IPS-NIHi7 (cell line): Measurements from ENCODE around the gene TMEM164.

ENCODE experiments used
- DNase-seq: peaks from one replicate; pipeline ENCODE4 v3.0.0; 2012; ENCODE audit warnings: mixed read lengths; ENCODE audit errors: extremely low spot score

The TMEM164 gene

GRCh38 chrX:110070970-110071369, 68.1 kb downstream of the TMEM164 start:
- no peak for DNase-seq

GRCh38 chrX:110081320-110081719, 78.4 kb downstream of the TMEM164 start:
- DNase-seq = no peak

GRCh38 chrX:110081740-110082139, 78.8 kb downstream of the TMEM164 start:
- no peak for DNase-seq

GRCh38 chrX:110082161-110082560, 79.2 kb downstream of the TMEM164 start:
- no peak for DNase-seq

- DNase-seq = no peak
These were observed 83.4 kb downstream of the TMEM164 start for GRCh38 chrX:110086162-110086915.

- no peak for DNase-seq
These were observed 84.1 kb downstream of the TMEM164 start for GRCh38 chrX:110086916-110087484.

GRCh38 chrX:110087485-110088356, 84.8 kb downstream of the TMEM164 start:
- no peak for DNase-seq

- DNase-seq = no peak
These were observed 86.9 kb downstream of the TMEM164 start for GRCh38 chrX:110089656-110090403.

GRCh38 chrX:110097920-110098319, 95.0 kb downstream of the TMEM164 start:
- no peak for DNase-seq

- DNase-seq = no peak
These were observed 100.4 kb downstream of the TMEM164 start for GRCh38 chrX:110103344-110103743.

- DNase-seq = no peak
These were observed 101.2 kb downstream of the TMEM164 start for GRCh38 chrX:110104078-110104477.

- no peak for DNase-seq
These were observed 105.5 kb downstream of the TMEM164 start for GRCh38 chrX:110108381-110108821.

GRCh38 chrX:110114260-110114776, 111.4 kb downstream of the TMEM164 start:
- no peak for DNase-seq

- no peak for DNase-seq
These were observed 113.4 kb downstream of the TMEM164 start for GRCh38 chrX:110116066-110116980.

GRCh38 chrX:110118530-110118929, 115.6 kb downstream of the TMEM164 start:
- no peak for DNase-seq

GRCh38 chrX:110119480-110119879, 116.6 kb downstream of the TMEM164 start:
- no peak for DNase-seq

GRCh38 chrX:110120025-110120424, 117.1 kb downstream of the TMEM164 start:
- no peak for DNase-seq

GRCh38 chrX:110123331-110123782, 120.4 kb downstream of the TMEM164 start:
- no peak for DNase-seq

GRCh38 chrX:110125446-110126162, 122.7 kb downstream of the TMEM164 start:
- peak; percentile 72 for DNase-seq

- no peak for DNase-seq
These were observed 128.1 kb downstream of the TMEM164 start for GRCh38 chrX:110131031-110131430.
